Mucosa of descending colon (tissue), 3 donors: ENCODE results near the gene C1QTNF8. TPM values are rescaled to one million over a fixed set of nuclear protein-coding genes. Genes with fewer than 3 reads are reported as not detected.

Experiments used
- ATAC-seq: fragments of 200-7000 bp; cut with Tn5 transposase; one replicate; pipeline ENCODE4 v1.9.1; 2020; ENCODE audit warnings: mild to moderate bottlenecking, moderate library complexity
- DNase-seq, 3 donors: peaks; one replicate each; pipeline ENCODE4 v3.0.0-alpha.2; 2020
- H3K36me3 ChIP-seq: fragments of 200-600 bp; one replicate; pipeline ENCODE4 v1.8.0; 2021; ENCODE audit warnings: low read depth, mild to moderate bottlenecking
- H3K4me1 ChIP-seq: fragments of 200-600 bp; one replicate; pipeline ENCODE4 v1.8.0; 2021; ENCODE audit warnings: low read depth, mild to moderate bottlenecking
- H3K4me3 ChIP-seq: fragments of 200-600 bp; one replicate; pipeline ENCODE4 v1.8.0; 2021; ENCODE audit warnings: mild to moderate bottlenecking
- H3K9me3 ChIP-seq: fragments of 200-600 bp; one replicate; pipeline ENCODE4 v1.8.0; 2021; ENCODE audit warnings: mild to moderate bottlenecking
- CTCF ChIP-seq: fragments of 200-600 bp; IDR thresholded peaks from one replicate; pipeline ENCODE4 v1.8.0; 2022; ENCODE audit warnings: antibody characterized with exemption, mild to moderate bottlenecking
- intact Hi-C, 2 donors: fragments of 100-400 bp; cut with DNase I in 1 of 2; cut with micrococcal nuclease in 1 of 2; formaldehyde crosslinking; loops; one replicate each; pipeline versions ENCODE4 v1.11.0 to v1.11.1; 2022; cut with DNase I, micrococcal nuclease
- total RNA-seq, 3 donors: library from RNA; stranded (reverse); fragmentation: NEBNext Ultra II Directional in 2 of 3; extraction: Animal tissue kit (Norgen Biotek cat#: 25700) in 2 of 3; gene quantifications; one replicate each; pipeline versions ENCODE4 v1.2.1 to v1.2.4, GENCODE V29; 2021 to 2023
- donor health status: DM: no; HTN: no; CAD: no; lungs with moderate emphysema.
- donor health status: DM: no; HTN: no; CAD: no.
- donor health status: DM: no; HTN: yes; CAD: no.

Gene C1QTNF8
- total RNA-seq, 3 donors from 2014 or later: not detected

DNA sequence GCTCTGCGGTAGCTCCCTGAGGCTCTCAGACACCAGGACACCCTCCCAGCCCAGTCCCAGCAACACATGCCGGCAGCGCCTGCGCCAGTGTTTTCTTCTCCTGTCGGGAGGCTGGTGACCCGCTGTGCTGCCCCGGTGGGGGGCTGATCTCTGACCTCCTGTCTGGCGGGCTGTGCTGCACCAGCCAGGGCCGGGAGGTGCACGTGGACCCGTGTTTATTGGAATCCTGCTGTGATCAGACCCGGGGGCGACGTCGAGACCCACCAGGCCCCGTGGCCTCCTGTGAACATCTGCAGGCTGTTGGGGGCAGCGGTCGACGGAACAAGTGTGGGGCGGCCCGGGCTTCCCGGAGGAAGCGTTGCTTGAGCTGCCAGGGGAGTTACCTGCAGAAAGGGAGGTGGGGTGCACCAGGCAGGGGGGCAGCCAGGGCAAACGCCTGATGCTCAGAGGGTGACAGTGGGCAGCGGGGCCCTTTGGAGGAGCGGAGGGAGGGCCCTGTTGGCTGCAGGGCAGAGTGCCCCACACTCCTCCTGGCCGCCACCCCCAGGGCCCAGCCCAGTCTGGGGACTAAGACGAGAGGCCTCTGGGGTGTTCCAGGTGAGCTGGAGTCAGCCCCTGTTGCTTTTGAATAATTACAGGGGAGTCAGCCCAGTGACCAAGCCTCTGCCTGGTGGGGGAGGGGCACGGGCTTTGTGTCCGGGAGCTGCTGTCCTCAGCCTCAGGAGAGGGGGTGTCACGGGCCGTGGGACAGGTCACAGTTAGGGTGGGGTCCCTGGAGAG lies 25.8 kb downstream of the C1QTNF8 start:
- no peaks in the 10 kb centered on the region for H3K36me3 ChIP-seq
- ATAC-seq: no peak
- intact Hi-C loops: no loop called here
- no peak for DNase-seq
- no peaks in the 10 kb centered on the region for H3K4me1 ChIP-seq
- H3K9me3 ChIP-seq: no peaks in the 10 kb centered on the region
- TF ChIP-seq CTCF: no peak
- H3K4me3 ChIP-seq: no peak overlapping the region

DNA sequence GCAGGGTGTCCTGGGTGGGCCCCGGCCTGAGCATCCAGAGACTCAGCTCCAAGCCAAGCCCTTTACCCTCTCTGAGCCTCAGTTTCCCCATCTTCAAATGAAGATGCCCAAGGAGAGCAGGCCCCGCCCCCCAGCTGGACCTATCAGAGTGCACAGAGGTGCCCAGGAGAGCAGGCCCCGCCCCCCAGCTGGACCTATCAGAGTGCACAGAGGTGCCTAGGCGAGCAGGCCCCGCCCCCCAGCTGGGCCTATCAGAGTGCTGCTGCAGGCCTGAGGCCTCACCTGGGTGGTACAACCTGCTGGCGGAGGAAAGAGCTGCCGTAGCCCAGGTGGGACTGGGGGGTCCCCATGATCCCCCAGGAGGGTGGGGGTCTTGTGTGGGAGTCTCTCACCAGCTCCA lies 26.9 kb downstream of the C1QTNF8 start:
- DNase-seq (no peak), ATAC-seq (no peak)
- TF ChIP-seq CTCF: no peak
- intact Hi-C loops: no loop called here
- H3K4me1 ChIP-seq: no peaks in the 10 kb centered on the region
- H3K4me3 ChIP-seq: no peak overlapping the region
- H3K36me3 ChIP-seq: no peaks in the 10 kb centered on the region
- no peaks in the 10 kb centered on the region for H3K9me3 ChIP-seq

DNA sequence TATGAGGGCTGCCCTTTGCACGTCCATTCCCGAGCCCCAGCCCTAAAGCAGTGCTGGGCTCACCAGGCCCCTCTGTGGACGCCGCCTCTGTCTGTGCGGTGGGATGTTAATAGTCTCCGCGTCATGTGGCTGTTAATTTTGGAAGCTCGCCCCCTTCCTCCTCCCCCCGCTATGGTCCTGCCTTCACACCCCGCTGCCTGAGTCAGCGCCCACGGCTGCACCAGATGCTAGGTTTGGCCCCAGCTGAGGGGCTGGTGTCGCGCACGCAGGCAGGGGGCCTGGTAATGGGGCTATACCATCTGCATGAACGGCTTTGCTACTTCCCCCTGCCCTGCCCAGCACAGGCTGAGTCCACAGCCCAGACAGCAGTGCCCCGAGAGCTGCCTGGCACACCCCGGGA lies 27.6 kb downstream of the C1QTNF8 start:
- H3K36me3 ChIP-seq: no peaks in the 10 kb centered on the region
- no peak overlapping the region for H3K4me3 ChIP-seq
- TF ChIP-seq CTCF: no peak
- DNase-seq (no peak), ATAC-seq (no peak)
- intact Hi-C loops: no loop called here
- no peaks in the 10 kb centered on the region for H3K9me3 ChIP-seq
- no peaks in the 10 kb centered on the region for H3K4me1 ChIP-seq

DNA sequence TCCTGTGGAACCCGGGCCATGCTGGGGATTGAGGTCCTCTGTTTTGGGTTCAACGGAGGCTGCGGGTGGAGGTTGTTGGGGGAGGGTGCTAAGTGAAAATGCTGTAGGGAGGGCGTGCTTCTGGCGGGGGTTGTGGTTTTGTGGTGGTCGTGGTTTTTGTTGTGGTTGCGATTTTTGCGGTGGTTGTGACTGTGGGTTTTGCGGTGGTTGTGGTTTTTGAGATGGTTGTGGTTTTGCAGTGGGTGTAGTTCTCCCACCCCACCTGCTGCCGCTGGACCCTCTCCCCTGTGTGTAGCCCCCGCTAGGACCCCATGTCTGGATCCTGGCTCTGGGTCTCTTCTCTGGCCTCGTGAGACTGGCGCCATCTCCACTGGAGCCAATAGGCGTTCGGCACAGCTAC lies 28.4 kb downstream of the C1QTNF8 start:
- no peaks in the 10 kb centered on the region for H3K4me1 ChIP-seq
- DNase-seq: no peak
- no peaks in the 10 kb centered on the region for H3K9me3 ChIP-seq
- ATAC-seq: no peak
- intact Hi-C loops: no loop called here
- no peaks in the 10 kb centered on the region for H3K36me3 ChIP-seq
- no peak overlapping the region for H3K4me3 ChIP-seq
- no peak for TF ChIP-seq CTCF

- TF ChIP-seq CTCF: no peak
- Histone ChIP-seq H3K36me3 (no peaks in the 10 kb centered on the region), H3K9me3 (no peaks in the 10 kb centered on the region), H3K4me1 (no peaks in the 10 kb centered on the region), H3K4me3 (no peak overlapping the region)
- intact Hi-C loops: no loop called here
- ATAC-seq (no peak), DNase-seq (no peak)
Measured at GRCh38 chr16:1066584-1067172, 29.4 kb downstream of the C1QTNF8 start.
